Measurements from ENCODE around the gene BSCL2.

GRCh38 chr11:62645946-62646824, 61.0 kb downstream of the BSCL2 start, which contains the start of gene GANAB:
- peak; percentile 18 to 76 (median 60) for TF ChIP-seq POLR2AphosphoS5 (IDR thresholded peaks at IDR 0.05)
- no peak for TF ChIP-seq CTCF (IDR thresholded peaks at IDR 0.05)

All from suprapubic skin (tissue), 3 donors.